ENCODE measurements around the gene CALD1. TPM values are rescaled to one million over a fixed set of nuclear protein-coding genes. Genes with fewer than 3 reads are reported as not detected.
A peak's percentile ranks its signal among the peaks of the same experiment; 100 is the strongest.

The CALD1 gene
- total and polyA plus RNA-seq, 11 donors, result 89.6 to 186 (median 125) TPM

DNA sequence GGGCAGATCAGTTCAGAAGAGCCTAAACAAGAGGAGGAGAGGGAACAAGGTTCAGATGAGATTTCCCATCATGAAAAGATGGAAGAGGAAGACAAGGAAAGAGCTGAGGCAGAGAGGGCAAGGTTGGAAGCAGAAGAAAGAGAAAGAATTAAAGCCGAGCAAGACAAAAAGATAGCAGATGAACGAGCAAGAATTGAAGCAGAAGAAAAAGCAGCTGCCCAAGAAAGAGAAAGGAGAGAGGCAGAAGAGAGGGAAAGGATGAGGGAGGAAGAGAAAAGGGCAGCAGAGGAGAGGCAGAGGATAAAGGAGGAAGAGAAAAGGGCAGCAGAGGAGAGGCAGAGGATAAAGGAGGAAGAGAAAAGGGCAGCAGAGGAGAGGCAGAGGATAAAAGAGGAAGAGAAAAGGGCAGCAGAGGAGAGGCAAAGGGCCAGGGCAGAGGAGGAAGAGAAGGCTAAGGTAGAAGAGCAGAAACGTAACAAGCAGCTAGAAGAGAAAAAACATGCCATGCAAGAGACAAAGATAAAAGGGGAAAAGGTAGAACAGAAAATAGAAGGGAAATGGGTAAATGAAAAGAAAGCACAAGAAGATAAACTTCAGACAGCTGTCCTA is 154.1 kb downstream of the CALD1 start:
- no peak for TF ChIP-seq POLR2A (IDR thresholded peaks at IDR 0.05)
- TF ChIP-seq, protein P1, sequence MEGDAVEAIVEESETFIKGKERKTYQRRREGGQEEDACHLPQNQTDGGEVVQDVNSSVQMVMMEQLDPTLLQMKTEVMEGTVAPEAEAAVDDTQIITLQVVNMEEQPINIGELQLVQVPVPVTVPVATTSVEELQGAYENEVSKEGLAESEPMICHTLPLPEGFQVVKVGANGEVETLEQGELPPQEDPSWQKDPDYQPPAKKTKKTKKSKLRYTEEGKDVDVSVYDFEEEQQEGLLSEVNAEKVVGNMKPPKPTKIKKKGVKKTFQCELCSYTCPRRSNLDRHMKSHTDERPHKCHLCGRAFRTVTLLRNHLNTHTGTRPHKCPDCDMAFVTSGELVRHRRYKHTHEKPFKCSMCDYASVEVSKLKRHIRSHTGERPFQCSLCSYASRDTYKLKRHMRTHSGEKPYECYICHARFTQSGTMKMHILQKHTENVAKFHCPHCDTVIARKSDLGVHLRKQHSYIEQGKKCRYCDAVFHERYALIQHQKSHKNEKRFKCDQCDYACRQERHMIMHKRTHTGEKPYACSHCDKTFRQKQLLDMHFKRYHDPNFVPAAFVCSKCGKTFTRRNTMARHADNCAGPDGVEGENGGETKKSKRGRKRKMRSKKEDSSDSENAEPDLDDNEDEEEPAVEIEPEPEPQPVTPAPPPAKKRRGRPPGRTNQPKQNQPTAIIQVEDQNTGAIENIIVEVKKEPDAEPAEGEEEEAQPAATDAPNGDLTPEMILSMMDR (IDR thresholded peaks at IDR 0.05), result no peak
- intact Hi-C loops (cut with DNase I), result loop anchor here in 8 of 10 donors (5.0 to 10.0 kb wide), 4 partner anchors 41 to 159 kb away; partner anchors contain the start of gene CALD1 (in 1 of the 8)
- WGBS, 4 donors, result 77 to 83% (median 79%) methylated on average over 3 of the region's 3 CpGs
- ATAC-seq (no peak), DNase-seq (no peak)
- H3K36me3 ChIP-seq, result peaks cover 0 to 84% (median 21%) of the 10 kb centered on the region in 9 donors
- peaks cover 0 to 73% (median 51%) of the 10 kb centered on the region in 12 donors for H3K4me1 ChIP-seq
- no peaks in the 10 kb centered on the region for H3K27me3 ChIP-seq
- H3K4me3 ChIP-seq, result peak overlapping the region in 7 of 12 donors; percentile 0 to 32 (median 14)
- H3K27ac ChIP-seq, result peak overlapping the region in 11 of 12 donors; percentile 38 to 84 (median 75)
- no peaks in the 10 kb centered on the region for H3K9me3 ChIP-seq

DNA sequence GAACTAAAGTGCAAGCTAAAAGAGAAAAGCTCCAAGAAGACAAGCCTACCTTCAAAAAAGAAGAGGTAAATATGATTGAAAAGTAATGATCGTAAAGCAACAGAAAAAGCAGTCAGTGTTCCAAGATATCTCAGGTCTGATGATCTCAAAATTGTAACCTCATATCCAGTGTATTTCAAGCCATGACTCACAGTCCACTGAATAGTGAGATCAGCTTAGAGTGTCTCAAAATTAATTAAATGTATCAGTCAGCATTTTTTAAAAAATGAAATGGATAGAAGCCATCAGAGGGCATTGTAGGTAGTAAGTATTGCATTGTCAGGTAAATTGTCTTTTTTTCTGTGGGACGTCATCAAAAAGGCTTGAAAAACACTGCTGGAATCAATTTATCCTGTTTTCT is 156.3 kb downstream of the CALD1 start:
- H3K4me3 ChIP-seq, result no peak overlapping the region
- H3K4me1 ChIP-seq, result peaks cover 0 to 73% (median 49%) of the 10 kb centered on the region in 12 donors
- no peaks in the 10 kb centered on the region for H3K27me3 ChIP-seq
- WGBS, 4 donors, result 82 to 92% (median 87%) methylated on average over 2 of the region's 2 CpGs
- H3K36me3 ChIP-seq, result peaks cover 0 to 79% (median 16%) of the 10 kb centered on the region in 9 donors
- no peaks in the 10 kb centered on the region for H3K9me3 ChIP-seq
- DNase-seq (no peak), ATAC-seq (peak in 1 of 4 donors; percentile 27)
- TF ChIP-seq POLR2A (IDR thresholded peaks at IDR 0.05), result no peak
- TF ChIP-seq, protein P1 (IDR thresholded peaks at IDR 0.05), result no peak
- H3K27ac ChIP-seq, result peak overlapping the region in 7 of 12 donors; percentile 0 to 78 (median 13)
- intact Hi-C loops (cut with DNase I), result loop anchor here in 5 of 10 donors (5.0 to 10.0 kb wide), 5 partner anchors 43 to 228 kb away; partner anchors contain the start of gene CALD1 (in 2 of the 5)

DNA sequence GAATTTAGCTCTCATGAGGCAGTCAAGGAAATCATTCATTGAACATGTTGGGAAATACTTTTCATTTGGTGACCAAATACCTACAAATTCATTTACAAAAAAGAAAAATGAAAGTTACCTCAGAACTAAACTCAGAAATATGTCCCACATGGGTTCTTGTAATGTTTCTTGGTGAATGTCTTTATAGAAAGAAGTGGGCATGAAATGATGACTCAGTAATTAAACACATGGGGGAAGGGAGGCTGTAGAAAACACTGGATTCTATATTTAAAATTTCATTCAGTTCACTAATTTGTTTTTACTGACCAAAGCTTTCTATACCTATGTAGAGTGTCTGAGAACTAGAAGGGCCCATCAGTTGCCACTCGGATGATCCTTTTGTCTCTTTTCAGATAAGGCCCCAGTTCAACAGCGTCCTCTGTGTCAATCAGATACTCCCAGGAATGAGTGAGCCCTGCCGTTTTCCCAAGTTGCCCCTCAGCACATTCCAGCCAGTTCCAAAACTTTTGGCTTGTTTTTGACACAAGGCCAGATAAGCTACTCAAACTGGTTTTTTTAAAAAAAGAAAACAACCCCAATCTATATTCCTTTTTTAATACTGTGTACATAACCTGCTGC is 157.6 kb downstream of the CALD1 start:
- 46 to 63% (median 53%) methylated on average over 3 of the region's 3 CpGs for WGBS, 4 donors
- intact Hi-C loops (cut with DNase I), result loop anchor here in 5 of 10 donors (5.0 to 10.0 kb wide), 5 partner anchors 45 to 230 kb away; partner anchors contain the start of gene CALD1 (in 2 of the 5)
- no peak overlapping the region for H3K4me3 ChIP-seq
- peak overlapping the region in 5 of 12 donors; percentile 10 to 78 (median 27) for H3K27ac ChIP-seq
- ATAC-seq, result no peak
- no peak for DNase-seq
- peaks cover 0 to 86% (median 22%) of the 10 kb centered on the region in 9 donors for H3K36me3 ChIP-seq
- H3K9me3 ChIP-seq, result no peaks in the 10 kb centered on the region
- peaks cover 0 to 70% (median 44%) of the 10 kb centered on the region in 12 donors for H3K4me1 ChIP-seq
- no peaks in the 10 kb centered on the region for H3K27me3 ChIP-seq
- TF ChIP-seq, protein P1 (IDR thresholded peaks at IDR 0.05), result no peak
- TF ChIP-seq POLR2A (IDR thresholded peaks at IDR 0.05), result no peak

DNA sequence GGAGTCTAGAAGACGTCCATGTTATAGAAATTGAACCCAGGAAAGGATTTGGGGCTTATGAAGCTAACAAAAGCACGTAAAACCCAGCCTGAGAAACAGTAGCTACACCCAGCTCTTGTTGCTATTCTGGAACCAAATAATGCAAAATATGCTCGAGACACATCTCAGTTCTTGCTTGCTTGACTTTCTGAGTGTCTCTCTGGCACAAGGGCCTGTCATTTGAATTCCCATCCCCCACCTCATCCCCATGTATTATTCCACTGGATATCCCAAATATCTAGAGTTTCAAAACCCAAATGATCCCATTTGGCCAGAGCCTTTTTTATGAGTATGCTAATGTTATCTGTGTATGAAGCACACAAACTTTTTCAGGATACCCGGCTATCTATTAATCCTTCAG is 158.7 kb downstream of the CALD1 start:
- DNase-seq (no peak), ATAC-seq (no peak)
- Histone ChIP-seq H3K27me3 (no peaks in the 10 kb centered on the region), H3K27ac (peak overlapping the region in 5 of 12 donors; percentile 3 to 51 (median 26)), H3K36me3 (peaks cover 0 to 91% (median 24%) of the 10 kb centered on the region in 9 donors), H3K4me3 (no peak overlapping the region), H3K4me1 (peaks cover 0 to 58% (median 34%) of the 10 kb centered on the region in 12 donors), H3K9me3 (no peaks in the 10 kb centered on the region)
- intact Hi-C loops (cut with DNase I), result loop anchor here in 5 of 10 donors (5.0 to 10.0 kb wide), 5 partner anchors 46 to 231 kb away; partner anchors contain the start of gene CALD1 (in 2 of the 5)
- 75 to 81% (median 78%) methylated on average over 4 of the region's 4 CpGs for WGBS, 4 donors
- TF ChIP-seq, protein P1 (IDR thresholded peaks at IDR 0.05), result no peak
- no peak for TF ChIP-seq POLR2A (IDR thresholded peaks at IDR 0.05)
